ENCODE data around the gene CFAP46.

- TF ChIP-seq EZH2 (IDR thresholded peaks at IDR 0.05; ENCODE audit: insufficient read depth, poor library complexity, severe bottlenecking) (no peak), EZH2phosphoT487 (IDR thresholded peaks at IDR 0.05; ENCODE audit: insufficient read depth, low read depth) (no peak)
Observed at GRCh38 chr10:132945894-132946255, 3.5 kb upstream of the CFAP46 start.

All from GM23248 (cell line).